DND-41 (cell line): ENCODE results near the gene KISS1.
"Not testable (repeated sequence)": the region's sequence is repeated elsewhere in the genome, so short reads cannot be mapped to it uniquely, and the experiment has no call there.

Source experiments
- ATAC-seq: fragments of 200-7000 bp; cut with Tn5 transposase; 3 replicates; pipeline ENCODE4 v1.9.1; 2021; ENCODE audit warnings: low read depth; ENCODE audit not compliant: insufficient read depth
- DNase-seq: peaks from one replicate; pipeline ENCODE4 v3.0.0-alpha.2; 2020
- H2AFZ ChIP-seq: 2 replicates; pipeline ENCODE4 v1.6.0; 2012; ENCODE audit warnings: low read depth, low read length
- H3K27ac ChIP-seq: 2 replicates; pipeline ENCODE4 v1.5.1; 2012; ENCODE audit warnings: low read length, inconsistent platforms
- H3K27me3 ChIP-seq: fragments of 200-600 bp; sonication (generic); 2 replicates; pipeline ENCODE4 v1.6.0; 2012; ENCODE audit warnings: low read length, mild to moderate bottlenecking, inconsistent platforms; ENCODE audit not compliant: insufficient read depth, poor library complexity
- H3K36me3 ChIP-seq: 2 replicates; pipeline ENCODE4 v1.5.1; 2012; ENCODE audit warnings: low read length, inconsistent platforms; ENCODE audit not compliant: insufficient read depth
- H3K4me1 ChIP-seq: 2 replicates; pipeline ENCODE4 v1.5.1; 2012; ENCODE audit warnings: mild to moderate bottlenecking, low read length; ENCODE audit not compliant: insufficient read depth
- H3K4me2 ChIP-seq: 2 replicates; pipeline ENCODE4 v1.6.0; 2012; ENCODE audit warnings: mild to moderate bottlenecking, moderate library complexity, low read length, inconsistent platforms; ENCODE audit not compliant: insufficient read depth
- H3K4me3 ChIP-seq, 2 experiments: fragments of 200-600 bp in 1 of 2; shearing (Covaris generic) in 1 of 2; 2 replicates each; pipeline ENCODE4 v1.5.1; 2012 to 2016; ENCODE audit warnings: inconsistent platforms in 2 of 2, low read length in 2 of 2, mild to moderate bottlenecking in 2 of 2, low read depth in 1 of 2, moderate library complexity in 1 of 2
- H3K79me2 ChIP-seq: 2 replicates; pipeline ENCODE4 v1.6.0; 2012; ENCODE audit warnings: low read length, inconsistent platforms; ENCODE audit not compliant: insufficient read depth
- H3K9ac ChIP-seq: 2 replicates; pipeline ENCODE4 v1.6.0; 2012; ENCODE audit warnings: low read depth, mild to moderate bottlenecking, inconsistent platforms, low read length, moderate library complexity
- H3K9me3 ChIP-seq: 2 replicates; pipeline ENCODE4 v1.5.1; 2012; ENCODE audit warnings: low read length, moderate library complexity, mild to moderate bottlenecking, inconsistent platforms; ENCODE audit not compliant: insufficient read depth, severe bottlenecking
- H4K20me1 ChIP-seq: 2 replicates; pipeline ENCODE4 v1.6.0; 2012; ENCODE audit warnings: low read length; ENCODE audit not compliant: insufficient read depth
- EZH2 ChIP-seq: IDR thresholded peaks from 3 replicates; pipeline ENCODE4 v1.6.1; 2012; ENCODE audit warnings: borderline replicate concordance, low read depth, mild to moderate bottlenecking, moderate library complexity, low read length, inconsistent platforms; ENCODE audit not compliant: severe bottlenecking
- TF ChIP-seq, protein P1 (sequence below): IDR thresholded peaks from 2 replicates; pipeline ENCODE4 v1.5.1; 2012; ENCODE audit warnings: borderline replicate concordance, low read length, moderate library complexity, mild to moderate bottlenecking; ENCODE audit not compliant: poor library complexity, severe bottlenecking; ENCODE audit errors: extremely low read depth

KISS1 gene

DNA sequence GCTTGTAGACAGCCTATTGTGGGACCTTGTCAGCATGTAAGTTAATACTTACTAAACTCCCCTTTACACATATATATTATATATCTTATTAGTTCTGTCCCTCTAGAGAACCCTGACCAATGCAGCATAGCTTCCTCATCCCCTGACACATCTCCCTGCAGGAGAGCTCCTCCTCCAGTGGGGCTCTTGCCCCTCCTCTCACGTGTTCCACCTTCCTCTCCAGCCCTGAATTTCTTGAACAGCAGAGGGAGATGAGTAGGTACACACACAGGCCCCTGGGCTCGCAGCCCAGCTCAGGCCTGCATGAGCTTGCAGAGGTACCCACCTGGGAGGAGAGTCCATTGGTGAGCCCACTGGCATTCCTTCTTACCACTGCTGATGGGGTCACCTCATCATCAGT lies 44.8 kb upstream of the KISS1 start:
- Histone ChIP-seq H3K4me2 (no peak overlapping the region), H3K79me2 (no peaks in the 10 kb centered on the region), H3K27me3 (no peaks in the 10 kb centered on the region), H3K36me3 (no peaks in the 10 kb centered on the region), H3K9me3 (no peaks in the 10 kb centered on the region), H2AFZ (no peak overlapping the region), H4K20me1 (no peaks in the 10 kb centered on the region), H3K4me3 (no peak overlapping the region), H3K27ac (no peak overlapping the region), H3K4me1 (no peaks in the 10 kb centered on the region), H3K9ac (no peak overlapping the region)
- ATAC-seq: no peak
- TF ChIP-seq EZH2: no peak
- TF ChIP-seq, protein P1, sequence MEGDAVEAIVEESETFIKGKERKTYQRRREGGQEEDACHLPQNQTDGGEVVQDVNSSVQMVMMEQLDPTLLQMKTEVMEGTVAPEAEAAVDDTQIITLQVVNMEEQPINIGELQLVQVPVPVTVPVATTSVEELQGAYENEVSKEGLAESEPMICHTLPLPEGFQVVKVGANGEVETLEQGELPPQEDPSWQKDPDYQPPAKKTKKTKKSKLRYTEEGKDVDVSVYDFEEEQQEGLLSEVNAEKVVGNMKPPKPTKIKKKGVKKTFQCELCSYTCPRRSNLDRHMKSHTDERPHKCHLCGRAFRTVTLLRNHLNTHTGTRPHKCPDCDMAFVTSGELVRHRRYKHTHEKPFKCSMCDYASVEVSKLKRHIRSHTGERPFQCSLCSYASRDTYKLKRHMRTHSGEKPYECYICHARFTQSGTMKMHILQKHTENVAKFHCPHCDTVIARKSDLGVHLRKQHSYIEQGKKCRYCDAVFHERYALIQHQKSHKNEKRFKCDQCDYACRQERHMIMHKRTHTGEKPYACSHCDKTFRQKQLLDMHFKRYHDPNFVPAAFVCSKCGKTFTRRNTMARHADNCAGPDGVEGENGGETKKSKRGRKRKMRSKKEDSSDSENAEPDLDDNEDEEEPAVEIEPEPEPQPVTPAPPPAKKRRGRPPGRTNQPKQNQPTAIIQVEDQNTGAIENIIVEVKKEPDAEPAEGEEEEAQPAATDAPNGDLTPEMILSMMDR: no peak
- no peak for DNase-seq

DNA sequence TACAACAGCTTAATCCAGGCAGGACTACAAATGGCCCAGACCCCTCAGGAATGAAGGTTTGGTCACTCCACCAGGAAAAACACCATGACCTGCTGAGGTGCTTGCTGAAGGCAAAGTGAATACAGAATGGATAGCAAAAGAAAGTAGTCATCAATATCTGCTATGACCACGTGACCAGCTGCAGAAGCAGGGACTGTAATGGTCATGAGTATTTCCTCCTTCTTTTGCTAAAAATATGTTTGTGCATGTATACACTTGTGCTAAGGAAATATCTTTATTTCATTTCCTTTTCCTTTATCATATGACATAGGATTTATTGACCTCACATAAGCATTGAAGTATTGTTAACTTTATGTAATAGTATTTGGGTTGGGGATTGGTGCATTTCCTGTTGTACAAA lies 43.9 kb upstream of the KISS1 start:
- no peak overlapping the region for H3K27ac ChIP-seq
- no peaks in the 10 kb centered on the region for H3K4me1 ChIP-seq
- no peak overlapping the region for H3K4me3 ChIP-seq
- H3K4me2 ChIP-seq: no peak overlapping the region
- H3K27me3 ChIP-seq: no peaks in the 10 kb centered on the region
- H3K79me2 ChIP-seq: no peaks in the 10 kb centered on the region
- H3K9ac ChIP-seq: no peak overlapping the region
- no peaks in the 10 kb centered on the region for H3K36me3 ChIP-seq
- no peaks in the 10 kb centered on the region for H4K20me1 ChIP-seq
- TF ChIP-seq, protein P1: no peak
- TF ChIP-seq EZH2: no peak
- no peaks in the 10 kb centered on the region for H3K9me3 ChIP-seq
- ATAC-seq: no peak
- no peak overlapping the region for H2AFZ ChIP-seq
- no peak for DNase-seq

DNA sequence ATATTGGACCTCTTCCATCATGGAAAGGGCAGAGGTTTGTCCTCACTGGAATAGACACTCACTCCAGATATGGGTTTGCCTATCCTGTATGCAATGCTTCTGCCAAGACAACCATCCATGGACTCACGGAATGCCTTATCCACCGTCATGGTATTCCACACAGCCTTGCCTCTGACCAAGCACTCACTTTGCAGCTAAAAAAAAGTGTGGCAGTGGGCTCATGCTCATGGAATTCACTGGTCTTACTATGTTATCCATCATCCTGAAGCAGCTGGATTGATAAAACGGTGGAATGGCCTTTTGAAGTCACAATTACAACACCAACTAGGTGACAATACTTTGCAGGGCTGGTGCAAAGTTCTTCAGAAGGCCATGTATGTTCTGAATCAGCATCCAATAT lies 43.1 kb upstream of the KISS1 start:
- H3K36me3 ChIP-seq, H2AFZ ChIP-seq, H4K20me1 ChIP-seq, H3K27me3 ChIP-seq, ATAC-seq, H3K9ac ChIP-seq, H3K4me1 ChIP-seq, DNase-seq, H3K9me3 ChIP-seq, H3K4me2 ChIP-seq, H3K27ac ChIP-seq, H3K79me2 ChIP-seq, H3K4me3 ChIP-seq: not testable (repeated sequence)

DNA sequence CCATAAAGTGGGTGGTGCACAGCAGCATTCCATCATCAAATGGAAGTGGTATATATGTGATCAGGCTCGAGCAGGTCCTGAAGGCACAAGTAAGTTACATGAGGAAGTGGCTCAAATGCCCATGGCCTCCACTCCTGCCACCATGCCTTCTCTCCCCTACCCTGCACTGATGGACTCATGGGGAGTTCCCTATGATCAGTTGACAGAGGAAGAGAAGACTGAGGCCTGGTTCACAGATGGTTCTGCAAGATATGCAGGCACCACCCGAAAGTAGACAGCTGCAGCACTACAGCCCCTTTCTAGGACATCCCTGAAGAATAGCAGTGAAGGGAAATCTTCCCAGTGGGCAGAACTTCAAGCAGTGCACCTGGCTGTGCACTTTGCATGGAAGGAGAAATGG lies 42.2 kb upstream of the KISS1 start:
- H2AFZ ChIP-seq, H3K4me2 ChIP-seq, H3K9me3 ChIP-seq, H3K79me2 ChIP-seq, H3K9ac ChIP-seq, H3K36me3 ChIP-seq, H3K27me3 ChIP-seq, H3K27ac ChIP-seq, DNase-seq, H4K20me1 ChIP-seq, ATAC-seq, H3K4me1 ChIP-seq, H3K4me3 ChIP-seq: not testable (repeated sequence)

DNA sequence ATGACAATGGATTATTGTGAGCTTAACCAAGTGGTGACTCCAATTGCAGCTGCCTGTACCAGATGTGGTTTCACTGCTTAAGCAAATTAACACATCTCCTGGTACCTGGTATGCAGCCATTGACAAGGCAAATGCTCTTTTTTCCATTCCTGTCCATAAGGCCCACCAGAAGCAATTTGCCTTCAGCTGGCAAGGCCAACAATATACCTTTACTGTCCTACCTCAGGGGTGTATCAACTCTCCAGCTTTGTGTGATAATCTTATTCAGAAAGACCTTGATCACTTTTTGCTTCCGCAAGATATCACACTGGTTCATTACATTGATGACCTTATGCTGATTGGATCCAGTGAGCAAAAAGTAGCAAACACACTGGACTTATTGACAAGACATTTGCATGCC lies 41.2 kb upstream of the KISS1 start:
- H3K9ac ChIP-seq, DNase-seq, H3K27me3 ChIP-seq, H2AFZ ChIP-seq, H3K4me1 ChIP-seq, H3K27ac ChIP-seq, H3K36me3 ChIP-seq, H3K9me3 ChIP-seq, H3K79me2 ChIP-seq, H3K4me2 ChIP-seq, H4K20me1 ChIP-seq, ATAC-seq, H3K4me3 ChIP-seq: not testable (repeated sequence)
